HepG2 (cell line): Measurements from ENCODE around the gene TSSK6. TPM values are rescaled to one million over a fixed set of nuclear protein-coding genes. Genes with fewer than 3 reads are reported as not detected.
A peak's percentile ranks its signal among the peaks of the same experiment; 100 is the strongest.

Experiments
- ARNT ChIP-seq: fragments of 450-650 bp; IDR thresholded peaks from 2 replicates; pipeline ENCODE4 v1.6.1; 2017
- BORCS8-MEF2B ChIP-seq: sonication (generic); formaldehyde crosslinking; IDR thresholded peaks from 2 replicates; pipeline ENCODE4 v1.8.0; 2022; ENCODE audit warnings: mild to moderate bottlenecking, missing genetic modification reagents
- CBFB ChIP-seq: sonication (generic); formaldehyde crosslinking; IDR thresholded peaks from 2 replicates; pipeline ENCODE4 v1.4.0; 2020; ENCODE audit warnings: missing genetic modification reagents
- ETV5 ChIP-seq: IDR thresholded peaks from 2 replicates; pipeline ENCODE4 v1.6.1; 2018; ENCODE audit warnings: missing biosample characterization, missing genetic modification reagents, inconsistent platforms, borderline replicate concordance
- HNRNPLL ChIP-seq: fragments of 200-400 bp; formaldehyde crosslinking; IDR thresholded peaks from 2 replicates; pipeline ENCODE4 v1.6.1; 2017; ENCODE audit warnings: mild to moderate bottlenecking, low read depth, low read length; ENCODE audit not compliant: poor library complexity, severe bottlenecking
- HNRNPUL1 ChIP-seq: fragments of 200-400 bp; formaldehyde crosslinking; IDR thresholded peaks from 2 replicates; pipeline ENCODE4 v1.6.1; 2017; ENCODE audit warnings: low read depth, mild to moderate bottlenecking, low read length, moderate library complexity
- HOXA3 ChIP-seq: sonication (generic); formaldehyde crosslinking; IDR thresholded peaks from 2 replicates; pipeline ENCODE4 v1.5.0; 2020; ENCODE audit warnings: missing genetic modification reagents
- MAF1 ChIP-seq: sonication (generic); formaldehyde crosslinking; IDR thresholded peaks from 2 replicates; pipeline ENCODE4 v1.5.0; 2020; ENCODE audit warnings: missing genetic modification reagents, borderline replicate concordance
- RAD21 ChIP-seq: fragments of 450-650 bp; formaldehyde crosslinking; IDR thresholded peaks from 2 replicates; pipeline ENCODE4 v1.5.0; 2020; ENCODE audit warnings: mild to moderate bottlenecking
- SNAPC2 ChIP-seq: sonication (generic); formaldehyde crosslinking; IDR thresholded peaks from 2 replicates; pipeline ENCODE4 v1.8.1; 2022; ENCODE audit warnings: mild to moderate bottlenecking, missing genetic modification reagents
- SP1 ChIP-seq, 2 experiments: fragments of 450-650 bp in 1 of 2; sonication (generic) in 1 of 2; formaldehyde crosslinking in 1 of 2; IDR thresholded peaks; 2 replicates each; pipeline versions ENCODE4 v1.4.0 to v1.6.1; 2016 to 2020; ENCODE audit warnings: missing genetic modification reagents in 1 of 2
- ZNF121 ChIP-seq: sonication (generic); formaldehyde crosslinking; IDR thresholded peaks from 2 replicates; pipeline ENCODE4 v1.5.0; 2020; ENCODE audit warnings: mild to moderate bottlenecking, missing genetic modification reagents
- ZNF207 ChIP-seq: fragments of 450-650 bp; IDR thresholded peaks from 2 replicates; pipeline ENCODE4 v1.6.1; 2016; ENCODE audit warnings: antibody characterized with exemption, borderline replicate concordance
- ZNF230 ChIP-seq: sonication (generic); formaldehyde crosslinking; IDR thresholded peaks from 2 replicates; pipeline ENCODE4 v1.4.0; 2020; ENCODE audit warnings: mild to moderate bottlenecking, missing genetic modification reagents
- ZNF318 ChIP-seq: sonication (generic); formaldehyde crosslinking; IDR thresholded peaks from 2 replicates; pipeline ENCODE4 v1.4.0; 2020; ENCODE audit warnings: mild to moderate bottlenecking, missing genetic modification reagents
- ZNF510 ChIP-seq: sonication (generic); formaldehyde crosslinking; IDR thresholded peaks from 2 replicates; pipeline ENCODE4 v1.4.0; 2020; ENCODE audit warnings: low read depth, mild to moderate bottlenecking, missing genetic modification reagents
- ZNF614 ChIP-seq: IDR thresholded peaks from 2 replicates; pipeline ENCODE4 v1.6.1; 2018; ENCODE audit warnings: missing biosample characterization, missing genetic modification reagents, inconsistent platforms, borderline replicate concordance
- polyA plus RNA-seq, 8 experiments: library from polyadenylated mRNA; depleted of rRNA in 3 of 8; stranded (reverse) in 7 of 8; unstranded in 1 of 8; fragments of >200 nt; fragmentation: Illumina TruSeq in 4 of 8; extraction: Trizol in 4 of 8; gene quantifications; 2 replicates each; pipeline versions ENCODE4 v1.2.1 to v1.2.3, GENCODE V29; 2011 to 2016; ENCODE audit warnings: low read depth in 4 of 8, missing spikeins in 1 of 8, mixed read lengths in 1 of 8; ENCODE audit not compliant: insufficient read depth in 1 of 8
- total RNA-seq, 5 experiments: library from RNA; depleted of rRNA; stranded (reverse); fragments of >200 nt; fragmentation: Illumina TruSeq; extraction: Trizol; gene quantifications; 2 replicates each; pipeline ENCODE4 v1.2.3, GENCODE V29; 2016; ENCODE audit warnings: low read depth in 1 of 5
- TF ChIP-seq, protein P1 (sequence below): IDR thresholded peaks from 2 replicates; pipeline ENCODE4 v1.6.1; 2018; ENCODE audit warnings: missing genetic modification reagents, mild to moderate bottlenecking, missing compliant biosample characterization
- TF ChIP-seq, protein P2 (sequence below): conservative IDR thresholded peaks from 2 replicates; pipeline ENCODE4 v1.6.1; 2018; ENCODE audit warnings: missing genetic modification reagents

The TSSK6 gene
- total and polyA plus RNA-seq, 2 of the 13 experiments (the other 11 are each of a cell fraction or from before 2014, with no cell fraction given) = 0.71 to 1.2 TPM

- TF ChIP-seq HNRNPLL (peak; percentile 37), ZNF614 (CRISPR knock-in tag) (no peak), ZNF510 (no peak), MAF1 (CRISPR knock-in tag) (no peak), HNRNPUL1 (no peak), ZNF230 (0 out of 2 replicates have a peak, but pooled peaks have one; percentile 30), CBFB (CRISPR knock-in tag) (no peak), BORCS8-MEF2B (CRISPR knock-in tag) (no peak; the same call in 1 of the 2 replicates), ZNF121 (CRISPR knock-in tag) (no peak), SP1 (IDR thresholded peaks at IDR 0.05) (no peak), SP1 (CRISPR knock-in tag; IDR thresholded peaks at IDR 0.05) (no peak), SNAPC2 (CRISPR knock-in tag) (no peak), ARNT (no peak), RAD21 (CRISPR knock-in tag) (peak; percentile 90), ETV5 (CRISPR knock-in tag) (no peak), ZNF318 (CRISPR knock-in tag) (no peak), HOXA3 (CRISPR knock-in tag) (no peak), ZNF207 (no peak)
- TF ChIP-seq, protein P1, sequence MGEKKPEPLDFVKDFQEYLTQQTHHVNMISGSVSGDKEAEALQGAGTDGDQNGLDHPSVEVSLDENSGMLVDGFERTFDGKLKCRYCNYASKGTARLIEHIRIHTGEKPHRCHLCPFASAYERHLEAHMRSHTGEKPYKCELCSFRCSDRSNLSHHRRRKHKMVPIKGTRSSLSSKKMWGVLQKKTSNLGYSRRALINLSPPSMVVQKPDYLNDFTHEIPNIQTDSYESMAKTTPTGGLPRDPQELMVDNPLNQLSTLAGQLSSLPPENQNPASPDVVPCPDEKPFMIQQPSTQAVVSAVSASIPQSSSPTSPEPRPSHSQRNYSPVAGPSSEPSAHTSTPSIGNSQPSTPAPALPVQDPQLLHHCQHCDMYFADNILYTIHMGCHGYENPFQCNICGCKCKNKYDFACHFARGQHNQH (CRISPR knock-in tag) = no peak
- TF ChIP-seq, protein P2, sequence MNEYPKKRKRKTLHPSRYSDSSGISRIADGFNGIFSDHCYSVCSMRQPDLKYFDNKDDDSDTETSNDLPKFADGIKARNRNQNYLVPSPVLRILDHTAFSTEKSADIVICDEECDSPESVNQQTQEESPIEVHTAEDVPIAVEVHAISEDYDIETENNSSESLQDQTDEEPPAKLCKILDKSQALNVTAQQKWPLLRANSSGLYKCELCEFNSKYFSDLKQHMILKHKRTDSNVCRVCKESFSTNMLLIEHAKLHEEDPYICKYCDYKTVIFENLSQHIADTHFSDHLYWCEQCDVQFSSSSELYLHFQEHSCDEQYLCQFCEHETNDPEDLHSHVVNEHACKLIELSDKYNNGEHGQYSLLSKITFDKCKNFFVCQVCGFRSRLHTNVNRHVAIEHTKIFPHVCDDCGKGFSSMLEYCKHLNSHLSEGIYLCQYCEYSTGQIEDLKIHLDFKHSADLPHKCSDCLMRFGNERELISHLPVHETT (CRISPR knock-in tag) = no peak
These were observed 16.8 kb upstream of the TSSK6 start (continued) for GRCh38 chr19:19531951-19532805.
